HG02870 (cell line): ENCODE measurements around the gene NPHP4.
A peak's percentile ranks its signal among the peaks of the same experiment; 100 is the strongest.

ENCODE experiments used
- ATAC-seq: cut with Tn5 transposase; IDR thresholded peaks from one replicate; pipeline ENCODE4 v1.9.1; 2021; ENCODE audit warnings: mild to moderate bottlenecking, moderate library complexity; ENCODE audit not compliant: unreplicated experiment

Gene NPHP4

DNA sequence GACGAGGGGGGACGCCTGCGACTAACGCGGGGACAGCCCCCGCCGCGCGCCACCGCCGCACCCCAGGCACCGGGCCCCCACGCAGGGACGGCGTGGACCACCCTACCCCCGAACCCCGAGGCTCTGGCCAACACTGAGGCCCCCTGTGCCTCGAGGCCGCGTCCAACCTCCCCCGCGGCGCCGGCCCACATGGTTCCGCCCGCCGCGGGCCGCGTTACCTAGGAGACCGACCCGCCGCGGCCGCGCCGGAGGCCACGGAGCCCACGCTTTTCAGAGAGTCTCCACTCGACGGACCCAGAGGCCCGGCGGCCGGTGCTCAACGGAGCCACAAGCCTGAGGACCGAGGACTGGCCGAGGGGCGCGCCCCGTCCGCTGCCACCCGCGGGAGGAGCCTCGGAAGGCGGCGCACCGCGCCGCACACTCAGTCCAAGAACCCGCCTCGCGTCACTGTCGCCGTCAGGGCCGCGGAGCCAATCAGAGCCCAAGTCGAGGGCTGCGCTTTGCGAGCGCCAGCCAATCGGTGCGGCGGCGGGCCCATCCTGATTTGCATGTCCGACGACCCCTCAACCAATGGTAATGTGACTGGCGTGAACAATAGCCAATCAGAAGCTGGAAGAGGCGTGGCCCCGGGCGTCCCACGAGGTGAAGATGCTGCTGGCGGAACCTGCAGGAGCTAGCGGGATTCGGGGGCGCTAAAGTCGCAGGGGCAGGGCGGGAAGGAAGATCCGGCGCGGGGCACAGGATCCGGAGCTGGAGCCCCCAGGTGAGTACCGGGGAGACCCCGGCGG lies at the start of gene NPHP4:
TSS of gene NPHP4 (minus strand) at position 400 of the 788 bp plus-strand sequence. CDS start 6,136 bp downstream, outside the sequence.
- ATAC-seq, result peak; percentile 88

DNA sequence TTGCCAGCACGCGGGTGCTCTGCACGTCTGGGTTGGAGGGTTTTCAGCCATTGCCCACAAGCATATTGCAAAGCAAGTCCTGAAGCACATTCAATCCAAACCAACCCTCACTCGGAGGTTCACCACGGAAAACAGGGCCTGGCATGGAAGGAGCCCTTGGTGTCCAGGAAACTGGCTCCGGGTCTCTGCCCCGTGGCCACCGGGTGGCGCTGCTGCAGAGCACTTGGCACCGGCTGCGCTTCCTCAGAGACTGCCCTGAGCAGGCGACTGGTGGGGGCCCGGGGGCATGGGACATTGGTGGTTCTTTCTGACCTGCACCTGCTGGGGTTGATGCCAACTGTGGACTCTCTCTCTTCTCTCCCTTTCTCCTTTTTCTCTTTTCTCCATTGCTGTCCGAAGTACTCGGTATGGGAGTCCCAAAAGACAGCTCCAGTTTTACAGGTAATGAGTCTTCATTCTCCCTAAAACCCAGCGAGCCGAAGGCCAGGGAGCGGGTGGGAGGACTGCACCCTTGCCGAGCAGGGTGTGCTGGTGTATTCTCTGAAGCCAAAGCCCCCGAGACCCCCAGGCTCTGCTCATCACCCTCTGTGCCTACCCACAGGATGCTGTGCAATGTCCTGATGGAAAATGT lies 49.3 kb upstream of the NPHP4 start:
- no peak for ATAC-seq

DNA sequence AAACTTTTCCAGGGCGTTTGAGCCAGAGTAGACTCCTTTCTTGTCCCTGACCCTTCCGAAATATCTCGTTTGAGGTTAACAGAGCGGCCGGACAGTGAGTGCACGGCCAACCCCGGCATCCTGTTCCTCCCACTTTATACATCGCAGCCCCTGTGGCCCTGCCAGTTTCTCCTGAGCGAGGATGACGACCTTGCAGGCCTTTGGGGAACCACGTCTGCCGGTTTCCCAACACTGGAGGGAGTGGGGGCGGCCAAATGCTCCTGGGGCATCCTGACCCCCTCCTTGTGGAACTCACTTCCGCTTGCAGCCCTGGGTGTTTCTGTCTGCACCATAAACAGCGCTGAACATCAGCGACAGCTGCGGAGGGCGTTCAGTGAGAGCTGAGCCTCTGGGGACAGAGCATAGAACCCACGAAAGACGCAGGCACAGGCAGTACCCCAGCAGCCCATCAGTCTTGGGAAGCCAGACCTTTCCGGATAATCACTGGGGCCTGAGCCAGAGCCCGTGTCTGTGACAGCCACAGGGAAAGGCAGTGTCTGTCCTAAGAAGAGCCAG lies 48.7 kb upstream of the NPHP4 start:
- no peak for ATAC-seq

DNA sequence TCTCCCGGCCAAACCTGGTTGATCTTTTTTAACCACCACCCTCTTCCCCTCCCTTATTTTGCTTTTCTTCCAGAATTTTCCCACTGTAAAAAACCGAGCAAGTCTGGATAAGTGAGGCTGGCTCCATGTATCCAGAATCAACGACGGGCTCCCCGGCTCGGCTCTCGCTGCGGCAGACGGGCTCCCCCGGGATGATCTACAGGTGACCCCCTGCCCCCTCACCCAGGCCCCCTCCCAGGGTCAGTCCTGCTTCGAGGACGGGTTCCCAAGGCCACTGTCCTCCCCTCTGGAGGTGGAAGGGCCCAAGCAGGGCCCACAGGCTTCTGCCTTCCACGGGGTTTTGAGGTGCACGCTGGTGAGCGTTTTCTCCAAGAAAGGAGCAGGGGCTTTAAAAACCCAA lies 48.2 kb upstream of the NPHP4 start:
- ATAC-seq, result no peak

DNA sequence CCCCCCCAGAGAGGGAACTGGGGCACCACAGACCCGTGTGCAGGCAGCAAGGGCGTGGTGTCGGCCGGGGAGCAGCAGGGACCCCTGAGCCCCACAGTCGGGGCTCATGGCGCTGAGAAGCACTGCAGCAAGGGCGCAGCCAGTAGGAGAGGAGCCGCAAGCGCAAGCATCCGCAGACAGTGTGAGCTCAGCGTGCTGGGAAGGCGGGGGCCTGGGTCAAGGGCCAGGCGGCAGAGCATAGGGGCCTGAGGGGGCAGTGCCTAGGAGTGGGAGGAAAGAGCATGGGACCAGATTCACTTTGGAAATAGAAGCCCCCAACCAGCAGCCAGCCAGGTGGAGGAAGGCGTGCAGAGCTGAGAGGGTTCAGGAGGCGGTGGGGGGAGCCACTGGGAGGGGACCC lies 46.8 kb upstream of the NPHP4 start:
- ATAC-seq, result no peak

DNA sequence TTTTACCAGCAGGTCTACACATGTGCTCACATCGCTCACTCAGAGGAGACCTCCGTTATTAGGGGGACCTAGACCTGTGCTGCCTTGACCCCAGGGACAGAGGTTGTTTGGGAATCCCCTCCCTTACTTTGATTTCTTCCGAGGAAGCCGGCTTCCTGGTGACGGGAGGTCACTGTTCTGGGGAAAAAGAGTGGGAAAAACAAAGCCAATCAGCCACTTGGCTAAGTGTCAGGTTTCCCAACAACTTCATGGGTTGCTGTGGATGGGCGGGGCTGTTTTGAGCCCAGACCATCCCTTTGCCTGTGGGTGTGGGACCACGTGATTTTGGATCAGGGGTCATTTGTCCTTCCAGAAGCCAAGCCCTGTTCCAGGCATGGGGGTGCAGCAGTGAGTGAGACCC lies 46.4 kb upstream of the NPHP4 start:
- ATAC-seq, result no peak

DNA sequence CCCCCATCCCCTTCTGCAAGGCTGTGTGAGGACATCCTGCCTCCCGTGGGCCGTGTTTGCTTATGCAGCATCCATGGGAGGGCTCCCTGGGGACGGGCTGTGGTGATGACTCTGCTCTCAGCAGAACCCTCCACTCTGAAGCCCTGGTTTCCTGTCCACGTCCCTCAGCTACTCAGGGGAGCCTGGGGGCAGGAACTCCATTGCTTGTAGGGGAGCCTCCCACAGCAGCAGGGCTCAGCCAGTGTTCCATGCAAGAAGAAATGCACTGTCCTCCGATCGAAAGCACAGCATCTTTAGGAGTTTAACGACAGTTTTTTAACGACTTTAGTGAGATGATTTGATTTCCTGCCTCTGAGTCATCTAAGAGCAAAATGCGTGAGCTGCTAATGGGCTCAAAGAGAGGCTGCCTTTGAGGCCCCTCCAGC lies 45.1 kb upstream of the NPHP4 start:
- ATAC-seq, result no peak

DNA sequence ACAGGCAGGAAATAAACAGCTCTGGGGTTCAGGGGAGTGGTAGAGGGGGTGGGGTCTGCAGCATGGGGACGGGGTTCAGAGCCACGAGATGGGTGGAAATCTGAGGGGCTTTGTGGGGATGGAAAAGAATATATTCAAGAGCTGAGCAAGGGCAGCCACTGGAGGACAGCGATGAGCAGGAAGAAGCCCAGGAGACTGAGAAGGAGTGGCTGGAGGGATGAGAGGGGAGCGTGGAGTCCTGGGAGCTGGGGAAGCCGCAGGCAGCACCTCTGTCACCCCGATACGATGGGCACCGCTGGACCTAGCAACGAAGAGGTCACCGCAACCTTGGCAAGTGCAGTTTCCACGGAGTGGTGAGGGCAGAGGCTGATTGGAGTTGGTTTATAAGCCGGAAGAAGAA lies 43.5 kb upstream of the NPHP4 start:
- ATAC-seq, result no peak

DNA sequence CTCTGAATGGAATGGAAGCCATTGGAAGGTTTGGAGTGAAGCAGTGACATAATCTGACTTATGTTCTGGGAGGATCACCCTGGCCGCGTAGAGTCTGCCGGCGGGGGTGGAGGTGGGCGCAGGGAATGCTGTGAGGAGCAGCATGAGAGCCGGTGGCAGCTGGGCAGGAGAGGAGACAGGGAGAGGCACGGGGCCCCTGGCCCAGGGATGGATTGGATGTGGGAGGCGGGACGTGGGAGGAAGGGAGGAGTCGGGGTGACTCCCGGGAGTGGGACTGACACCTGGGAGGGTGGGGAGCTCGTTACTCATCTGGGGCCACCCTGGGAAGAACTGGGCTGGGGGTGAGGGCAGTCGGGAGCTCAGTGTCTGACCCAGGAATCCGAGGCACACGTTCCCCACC lies 43.1 kb upstream of the NPHP4 start:
- no peak for ATAC-seq

DNA sequence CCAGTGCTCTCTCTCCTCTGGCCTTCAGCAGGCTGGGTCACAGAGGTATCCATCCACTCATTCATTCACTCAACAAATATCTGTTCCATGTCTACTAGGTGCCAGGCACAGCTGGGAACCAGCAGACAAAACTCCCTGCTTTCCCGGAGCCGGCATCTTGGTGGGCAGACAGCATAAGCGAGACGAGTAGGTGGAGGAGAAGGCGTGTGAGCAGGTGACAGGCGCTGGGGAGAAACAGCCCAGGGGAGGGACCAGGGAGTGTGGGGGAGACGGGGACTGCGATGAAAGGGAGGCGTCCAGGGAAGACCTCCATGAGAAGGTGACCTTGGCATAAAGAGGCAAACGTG lies 42.5 kb upstream of the NPHP4 start:
- ATAC-seq, result no peak

DNA sequence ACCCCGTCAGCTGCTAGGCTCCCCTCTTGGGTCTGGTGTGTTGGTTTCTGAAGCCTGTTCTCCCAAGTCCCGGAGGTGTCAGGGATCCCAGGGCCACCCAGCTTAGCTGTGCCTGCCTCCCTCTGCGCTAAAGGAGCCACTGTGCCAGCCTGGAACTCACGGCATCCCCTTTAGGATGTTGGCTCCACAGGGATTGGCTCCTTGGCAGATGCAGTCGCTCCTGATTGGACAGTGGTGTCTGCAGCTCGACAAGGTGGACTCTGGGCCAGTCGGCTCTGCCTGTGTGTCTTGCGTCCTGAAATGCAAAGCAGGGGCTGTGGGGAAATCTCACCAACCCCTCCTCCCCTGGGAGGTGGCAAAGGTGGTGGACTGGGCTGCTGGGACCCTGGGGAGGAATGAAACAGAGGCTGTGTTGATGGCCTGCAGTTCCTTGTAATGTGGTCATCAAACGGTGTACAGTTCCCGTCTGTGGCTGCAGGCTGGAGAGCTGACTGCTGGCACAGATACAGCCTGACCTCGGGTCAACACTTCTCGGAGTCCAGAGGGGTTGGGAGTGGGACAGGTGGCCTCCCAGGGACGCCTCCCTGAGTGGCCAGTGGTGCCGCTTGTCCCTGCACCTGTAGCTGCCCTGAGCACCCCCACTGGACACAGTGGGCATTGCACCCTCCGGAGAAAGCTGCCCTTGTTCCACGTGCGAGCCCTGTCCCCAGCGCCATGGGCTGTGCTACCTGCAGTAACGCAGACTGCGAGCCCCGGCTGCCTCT lies 41.9 kb upstream of the NPHP4 start:
- no peak for ATAC-seq

DNA sequence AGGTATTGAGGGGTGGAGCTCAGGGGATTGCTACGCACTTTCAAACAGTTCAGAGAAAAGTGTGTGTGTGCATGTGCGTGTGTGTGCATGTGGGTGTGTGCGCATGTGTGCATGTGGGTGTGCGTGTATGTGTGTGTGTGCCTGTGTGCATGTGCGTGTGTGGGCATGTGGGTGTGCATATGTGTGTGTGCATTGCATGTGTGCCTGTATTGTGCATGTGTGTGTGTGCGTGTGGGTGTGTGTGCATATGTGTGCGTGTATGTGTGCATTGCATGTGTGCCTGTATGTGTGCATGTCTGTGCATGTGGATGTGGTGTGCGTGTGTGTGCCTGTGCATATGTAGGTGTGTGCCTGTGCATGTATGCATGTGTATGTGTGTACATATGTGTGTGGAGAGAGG lies 40.9 kb upstream of the NPHP4 start:
- ATAC-seq, result no peak

DNA sequence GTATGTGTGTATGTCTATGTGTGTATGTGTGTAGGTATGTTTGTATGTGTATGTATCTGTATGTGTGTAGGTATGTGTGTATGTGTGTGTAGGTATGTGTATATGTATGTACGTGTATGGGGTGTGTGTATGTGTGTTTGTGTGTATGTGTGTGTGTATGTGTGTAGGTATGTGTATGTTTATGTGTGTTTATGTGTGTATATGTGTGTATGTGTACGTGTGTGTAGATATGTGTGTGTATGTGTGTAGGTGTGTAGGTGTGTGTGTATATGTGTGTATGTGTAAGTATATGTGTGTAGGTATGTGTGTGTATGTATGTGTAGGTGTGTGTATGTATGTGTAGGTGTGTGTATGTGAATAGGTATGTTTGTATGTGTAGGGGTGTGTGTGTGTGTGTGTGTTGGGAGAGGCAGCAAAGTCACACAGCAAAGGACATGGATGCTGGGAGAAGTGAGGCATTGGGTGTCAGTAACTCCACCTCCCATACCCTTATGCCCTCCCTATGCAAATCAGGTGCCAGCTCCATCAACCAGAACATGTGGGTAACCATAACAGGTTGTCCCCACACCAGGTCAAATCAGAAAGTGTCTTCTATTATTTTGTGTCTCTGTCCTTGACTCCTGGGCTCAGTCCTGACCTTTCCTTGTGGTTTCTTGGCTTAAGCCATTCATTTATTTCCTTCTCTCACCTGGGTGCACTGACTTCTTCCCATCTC lies 38.5 kb upstream of the NPHP4 start:
- ATAC-seq, result no peak

DNA sequence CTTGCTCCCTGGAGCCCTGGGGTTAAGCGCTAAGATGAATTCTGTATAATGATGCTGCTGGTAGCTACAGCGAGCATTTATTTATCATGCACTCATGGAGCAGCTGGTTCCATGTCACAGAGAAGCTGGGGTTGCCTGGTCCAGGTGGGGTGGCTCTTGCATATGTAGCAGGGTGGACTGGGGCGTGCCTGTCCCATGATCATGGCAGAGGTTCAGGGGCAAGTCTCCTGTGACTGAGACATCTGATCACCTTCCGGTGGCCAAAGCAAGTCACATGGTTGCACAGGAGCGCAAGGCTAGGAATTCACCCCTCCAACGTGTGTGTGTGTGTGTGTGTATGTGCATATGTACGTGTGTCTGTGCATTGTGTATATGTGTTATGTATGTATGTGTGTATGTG lies 37.9 kb upstream of the NPHP4 start:
- no peak for ATAC-seq

DNA sequence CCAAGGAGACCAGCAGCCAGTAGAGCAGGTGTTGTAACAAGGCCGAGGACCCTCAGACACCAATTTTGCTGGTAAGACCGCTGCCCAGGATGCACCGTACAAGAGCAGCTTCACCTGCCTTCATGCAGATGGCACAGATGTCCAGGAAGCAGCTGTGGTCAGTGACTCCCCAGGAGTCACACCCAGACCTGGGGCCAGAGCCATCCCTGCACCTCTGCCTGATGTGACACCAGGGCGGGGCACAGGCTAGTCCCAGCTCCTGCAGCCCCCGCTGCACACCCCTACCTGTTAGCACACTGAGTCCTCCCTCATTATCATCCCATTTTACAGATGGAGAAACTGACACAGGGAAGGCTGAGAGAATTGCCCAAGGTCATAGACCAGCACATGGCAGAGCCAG lies 37.1 kb upstream of the NPHP4 start:
- no peak for ATAC-seq

DNA sequence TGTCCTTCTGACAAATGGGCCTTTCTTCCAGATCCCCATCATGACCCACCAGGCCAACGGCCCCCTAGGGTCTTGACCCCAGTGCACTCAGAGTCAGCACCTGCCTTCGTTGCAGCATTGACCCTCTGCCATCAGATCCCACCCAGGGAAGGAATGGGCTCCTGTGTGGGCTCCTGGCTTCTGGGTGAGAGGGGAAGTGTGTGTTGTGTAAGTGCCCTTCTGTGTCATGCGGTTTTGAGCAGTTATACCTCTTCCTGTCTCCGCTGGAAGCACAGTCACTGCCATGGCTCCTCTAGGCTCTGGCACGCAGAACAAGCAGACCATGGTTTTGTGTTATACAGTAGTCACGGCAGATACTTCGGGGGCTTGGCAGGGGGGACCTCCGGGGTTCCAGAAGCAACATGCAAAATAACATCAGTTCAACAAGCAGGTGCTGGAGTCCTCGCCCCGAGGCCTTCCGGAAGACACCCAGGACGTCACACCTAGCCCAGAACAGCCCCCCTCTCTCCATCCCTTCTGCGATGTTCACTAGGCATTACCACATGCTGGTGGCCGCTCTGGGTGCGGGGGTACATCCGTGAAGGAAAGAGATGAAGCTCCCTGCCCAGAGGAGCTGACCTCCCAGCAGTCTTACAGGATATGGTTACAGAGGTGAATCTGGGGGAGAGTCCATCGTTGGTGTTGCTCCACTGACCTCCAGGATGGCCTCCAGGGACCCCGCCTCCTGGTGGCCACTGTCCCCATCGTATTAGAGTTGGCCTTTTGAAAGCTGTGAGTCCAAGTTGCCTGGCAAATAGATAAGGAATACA lies 36.0 kb upstream of the NPHP4 start:
- ATAC-seq, result no peak

DNA sequence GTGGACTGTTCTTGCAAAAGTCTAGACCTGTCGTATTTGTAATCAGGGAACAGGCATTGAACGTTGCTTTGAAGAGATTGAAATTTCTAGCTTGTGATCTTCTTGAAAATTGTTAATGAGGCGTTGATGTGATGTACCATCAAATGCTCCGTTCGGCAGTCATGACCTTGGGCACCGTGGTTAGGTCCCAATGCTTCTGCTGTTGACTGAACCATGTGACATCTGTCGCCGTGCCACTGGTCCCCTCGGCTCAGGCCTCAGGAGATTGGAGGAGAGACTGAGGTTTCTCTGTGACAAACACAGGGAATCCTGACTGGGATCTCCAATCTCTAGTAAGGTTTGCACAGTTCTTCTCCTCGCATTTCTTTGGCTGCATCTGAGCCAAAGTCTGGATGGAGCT lies 35.4 kb upstream of the NPHP4 start:
- ATAC-seq, result no peak

DNA sequence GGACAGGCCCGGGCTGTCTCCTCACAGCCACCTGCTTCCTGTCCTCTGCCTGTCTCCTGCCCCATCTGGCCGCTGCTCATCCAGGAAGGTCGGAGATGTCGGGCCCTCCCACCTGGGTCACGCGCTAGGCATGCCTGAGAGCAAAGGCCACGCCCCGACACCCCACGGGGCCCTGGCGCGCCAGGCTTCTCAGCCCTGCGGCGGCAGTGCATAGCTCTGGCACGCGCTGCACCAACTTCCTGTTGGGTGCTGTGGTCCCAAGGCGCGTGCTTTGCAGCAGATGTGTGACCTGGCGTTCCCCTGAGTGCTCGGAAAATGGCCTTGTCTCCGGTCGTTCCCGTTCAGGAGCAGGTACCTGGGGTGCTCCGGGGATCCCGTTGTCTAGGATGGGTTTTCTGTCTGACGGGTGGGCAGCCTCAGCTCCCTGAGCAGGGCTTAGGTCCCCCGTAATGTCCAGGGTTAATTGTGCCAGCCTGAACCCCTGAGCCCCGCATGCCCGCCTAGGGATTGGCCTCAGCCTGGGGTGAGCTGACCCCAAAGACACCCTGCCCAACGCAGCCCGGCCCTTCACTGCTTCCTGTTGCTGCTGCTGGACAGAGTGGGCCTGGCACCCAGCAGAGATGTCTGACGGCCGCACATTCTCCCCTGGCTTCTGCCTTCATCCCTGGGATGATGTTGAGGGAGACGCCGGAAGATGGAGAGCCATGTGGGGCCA lies 34.0 kb upstream of the NPHP4 start:
- ATAC-seq, result peak; percentile 74

DNA sequence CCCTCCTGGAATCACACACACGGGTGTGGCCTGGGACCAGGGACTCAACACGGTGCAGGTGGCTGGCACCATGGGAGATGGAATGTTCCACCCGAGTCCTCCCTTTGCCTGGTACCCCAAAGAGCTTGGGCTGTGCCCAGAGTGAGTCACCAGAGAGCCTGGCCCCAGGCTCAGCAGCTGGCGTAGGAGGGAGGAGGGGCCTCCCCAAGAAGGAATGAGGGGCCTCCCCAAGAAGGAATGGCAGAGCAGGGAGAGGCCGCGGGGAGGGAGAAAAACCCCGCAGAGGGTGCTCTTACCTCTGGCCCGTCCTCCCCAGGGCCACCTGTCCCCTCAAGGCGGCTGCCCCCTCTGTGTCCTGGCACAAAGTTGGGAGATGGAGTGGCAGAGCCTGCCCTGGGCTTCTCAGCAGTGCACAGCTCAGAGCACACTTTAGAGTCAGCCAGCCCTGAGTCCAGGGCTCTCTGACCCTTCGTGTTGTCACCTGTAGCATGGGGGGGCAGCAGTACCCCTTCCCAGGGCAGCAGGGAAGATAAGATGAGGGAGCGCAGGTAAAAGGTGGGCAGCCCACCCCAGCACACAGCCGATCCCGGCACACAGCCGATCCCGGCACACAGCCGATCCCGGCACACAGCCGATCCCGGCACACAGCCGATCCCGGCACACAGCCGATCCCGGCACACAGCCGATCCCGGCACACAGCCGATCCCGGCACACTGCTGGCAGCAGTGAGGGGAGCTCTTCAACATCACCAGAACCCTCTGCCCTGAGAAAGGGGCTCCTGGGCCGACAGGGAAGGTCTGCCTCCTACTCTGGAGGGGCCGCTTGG lies 33.3 kb upstream of the NPHP4 start:
- ATAC-seq, result no peak
